ENCODE measurements around the gene FGD5.

The FGD5 gene

DNA sequence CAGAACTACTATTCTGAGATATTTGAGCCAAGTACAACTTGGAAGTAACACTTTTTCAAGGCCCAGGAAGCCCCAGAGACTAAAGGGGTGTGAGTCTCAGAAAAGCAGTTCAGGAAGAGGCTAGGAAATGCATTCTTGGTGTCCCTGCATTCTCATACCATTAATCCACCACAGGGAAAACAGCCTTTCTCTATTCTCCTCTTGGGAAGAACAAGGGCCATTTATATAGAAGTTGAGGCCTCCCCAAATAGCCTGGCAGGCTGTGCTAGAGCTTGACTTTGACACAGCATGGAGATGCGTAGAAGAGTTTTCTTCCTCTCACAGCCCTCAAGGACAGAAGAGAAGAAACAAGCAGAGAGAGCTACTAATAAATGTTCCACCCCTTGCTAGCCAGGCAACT lies 123.1 kb downstream of the FGD5 start:
- no peak for DNase-seq

DNA sequence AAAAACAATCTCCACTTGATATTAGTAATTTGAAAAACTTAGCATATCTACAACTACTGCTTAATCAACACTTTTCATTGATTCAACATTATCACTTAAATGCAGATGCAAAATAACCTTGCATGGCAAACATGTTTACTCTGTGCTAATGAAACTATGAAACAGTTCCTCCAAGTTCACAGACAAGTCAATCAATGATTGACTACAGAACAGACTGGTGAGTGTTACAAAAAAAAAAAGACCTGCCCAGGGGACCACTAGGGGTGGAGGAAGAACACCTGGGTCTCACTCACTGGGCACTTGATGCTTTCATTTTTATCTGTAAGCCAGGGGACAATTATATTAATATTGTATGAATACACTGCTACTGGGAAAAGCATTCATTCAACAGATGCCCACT lies 124.3 kb downstream of the FGD5 start:
- no peak for DNase-seq

DNA sequence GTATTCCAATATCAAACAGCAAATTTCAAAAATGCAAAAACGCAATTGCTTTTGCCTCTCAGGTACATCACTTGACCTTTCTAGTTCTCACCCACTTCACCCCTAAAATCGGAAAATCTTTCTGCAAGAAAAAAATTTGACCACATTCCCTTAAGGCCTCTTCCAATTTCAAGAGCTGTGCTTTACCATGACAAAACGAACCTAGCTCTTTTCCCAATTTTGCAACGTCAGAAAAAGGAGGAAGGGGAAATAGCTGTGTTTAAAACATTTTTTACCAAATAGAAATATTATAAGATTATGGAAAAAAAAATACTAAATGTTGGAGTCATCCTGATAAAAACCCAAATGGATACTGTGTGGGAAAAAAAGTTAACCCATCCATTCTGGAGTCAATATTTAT lies 127.5 kb downstream of the FGD5 start:
- DNase-seq, result no peak

DNA sequence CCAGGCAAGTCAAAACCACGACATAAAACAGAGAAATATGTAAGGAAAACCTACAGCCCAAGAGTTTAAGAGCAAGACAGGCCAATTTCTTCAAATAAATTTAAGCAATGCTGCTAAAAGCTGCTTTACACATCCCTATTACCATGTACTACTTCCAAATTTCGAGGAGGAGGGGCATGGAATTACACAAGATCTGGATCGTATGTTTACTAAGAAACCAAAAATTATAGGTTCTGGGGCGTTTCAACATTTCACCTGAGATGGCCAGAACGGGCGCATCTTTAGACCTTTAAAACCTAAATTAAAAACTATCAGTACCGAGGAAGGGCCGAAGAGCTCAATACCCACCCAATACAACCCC lies 128.0 kb downstream of the FGD5 start:
- no peak for DNase-seq

DNA sequence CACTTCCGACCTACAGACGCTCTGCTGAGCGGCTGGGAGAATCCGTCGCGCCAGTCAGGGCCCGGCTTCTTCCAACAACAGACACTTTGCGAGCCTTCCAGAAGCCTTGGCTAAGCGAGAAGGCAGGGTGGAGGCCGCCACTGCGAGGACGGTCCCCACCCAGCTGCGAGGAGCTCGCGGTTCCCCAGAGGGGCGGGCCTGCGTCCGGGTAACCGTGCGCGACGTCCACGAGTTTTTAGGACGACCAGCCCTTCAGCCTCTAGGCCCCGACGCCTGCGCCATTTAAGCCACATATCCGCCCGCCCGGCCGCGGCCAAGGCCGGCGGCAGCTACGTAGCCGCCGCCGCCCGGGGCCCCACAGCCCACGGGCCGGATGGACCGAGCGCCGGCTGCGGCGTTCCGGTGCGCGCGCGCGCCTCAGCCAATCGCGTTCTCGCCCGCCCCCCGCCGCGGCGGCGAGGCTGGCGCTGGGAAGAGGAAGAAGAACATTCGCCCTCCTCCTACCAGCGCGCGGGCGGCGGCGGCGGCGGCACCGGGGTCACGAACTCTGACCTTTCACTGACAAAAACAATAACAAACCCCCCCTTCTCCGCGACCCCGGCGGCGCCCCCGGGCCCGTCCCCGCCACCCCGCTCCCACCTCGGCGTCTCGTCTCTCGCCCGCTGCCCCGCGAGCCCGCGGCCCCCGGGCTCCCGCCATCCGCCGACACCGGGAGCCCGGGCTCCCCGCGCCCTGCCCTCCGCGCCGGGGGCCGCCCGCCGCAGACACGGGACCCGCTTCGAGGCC lies 128.5 kb downstream of the FGD5 start, which contains the start of gene NR2C2:
NR2C2 (plus strand) TSS at position 484 of the 786 bp plus-strand sequence. CDS start 56,332 bp downstream, outside the sequence.
- peak; percentile 70 for DNase-seq

DNA sequence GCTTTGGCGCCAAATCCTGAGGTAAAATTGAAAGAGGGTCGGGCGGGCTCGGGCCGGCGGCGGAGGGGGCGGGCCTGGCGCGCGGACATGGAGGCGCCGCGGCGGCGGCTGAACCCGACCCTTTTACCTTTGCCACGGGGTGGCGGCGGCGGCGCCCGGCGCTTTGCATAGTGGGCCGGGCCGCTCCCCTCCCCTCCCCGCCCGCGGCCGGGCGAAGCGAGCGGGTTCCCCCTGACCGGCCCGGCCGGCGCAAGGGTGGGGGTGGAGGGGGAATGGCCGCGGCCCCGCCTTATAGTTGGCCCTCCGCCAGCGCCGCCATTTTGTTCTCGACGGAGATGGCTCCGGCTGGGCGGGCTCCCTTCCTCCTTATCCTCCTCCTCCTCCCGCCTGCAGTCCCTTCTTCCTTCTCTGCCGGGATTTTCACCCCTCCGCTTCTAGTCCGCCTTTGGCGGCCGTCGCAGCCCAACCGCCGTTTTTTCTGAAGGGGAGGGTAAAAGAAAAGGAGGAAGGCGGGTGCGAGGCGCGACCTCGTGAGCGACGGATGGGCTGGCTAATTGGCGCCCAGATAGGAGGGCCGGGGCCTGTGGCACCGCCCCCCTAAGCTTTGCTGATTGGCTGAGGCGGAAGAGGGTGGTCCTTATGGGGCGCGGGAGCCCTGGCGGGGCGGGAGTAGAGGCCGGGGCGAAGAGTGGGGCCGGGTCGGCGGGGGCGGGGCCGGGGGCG lies 129.3 kb downstream of the FGD5 start:
- peak; percentile 96 for DNase-seq

DNA sequence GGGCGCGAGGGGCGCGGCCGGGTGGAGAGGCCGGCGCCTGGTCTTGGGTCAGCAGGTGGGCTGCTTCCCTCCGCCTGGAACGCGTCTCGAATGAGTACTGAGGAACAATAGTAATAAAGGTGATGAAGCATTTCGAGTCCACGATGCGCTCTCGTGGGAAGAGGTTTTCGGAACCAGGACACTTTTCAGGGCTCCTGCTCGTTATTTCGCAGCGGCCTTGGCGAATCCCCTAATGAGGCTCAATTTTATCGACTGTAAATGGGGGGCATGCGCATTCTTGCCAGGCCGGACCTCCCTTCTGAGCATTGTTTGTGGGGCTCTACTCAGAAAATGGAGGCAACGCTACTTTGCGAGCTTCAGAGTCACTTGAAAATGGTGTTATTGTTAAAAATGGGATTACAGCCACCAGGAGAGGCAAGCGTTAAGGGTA lies 129.9 kb downstream of the FGD5 start:
- DNase-seq, result no peak

DNA sequence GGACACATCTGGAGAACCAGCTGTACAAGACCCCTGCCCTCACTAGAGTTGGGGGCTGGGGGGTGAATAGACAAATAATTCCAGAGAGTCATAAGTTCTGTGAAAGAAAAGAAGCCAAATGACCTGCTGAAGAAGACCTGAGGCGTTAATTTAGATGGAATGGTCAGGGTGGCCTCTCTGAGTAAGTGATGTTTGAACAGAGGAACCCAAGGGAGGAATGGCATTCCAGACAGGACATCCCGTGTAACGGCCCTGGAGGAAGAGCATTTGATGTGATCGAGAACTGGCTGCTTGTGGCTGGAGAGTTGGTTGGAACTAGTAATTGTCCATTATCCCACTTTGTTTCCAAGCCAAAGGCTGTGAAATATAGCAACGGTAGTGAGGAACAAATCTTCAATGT lies 130.4 kb downstream of the FGD5 start:
- no peak for DNase-seq

DNA sequence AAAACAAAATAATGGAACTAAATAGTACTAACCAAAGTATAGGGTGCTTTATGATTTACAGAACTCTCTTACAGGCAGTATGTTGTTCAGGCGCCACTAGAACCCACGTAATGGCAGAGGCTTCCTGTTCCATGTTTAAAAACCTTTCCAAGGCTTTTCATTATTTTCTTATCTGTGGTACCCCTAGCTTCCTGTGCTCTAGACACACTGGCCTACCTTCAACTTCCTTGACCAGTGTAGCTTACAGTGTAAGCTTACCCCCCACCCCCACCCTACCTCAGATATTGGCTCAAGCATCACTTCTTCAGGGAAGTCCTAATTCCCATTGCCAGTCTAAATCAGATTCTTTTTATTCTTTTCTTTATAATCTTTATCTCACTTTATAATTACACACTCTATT lies 131.5 kb downstream of the FGD5 start:
- DNase-seq, result no peak

DNA sequence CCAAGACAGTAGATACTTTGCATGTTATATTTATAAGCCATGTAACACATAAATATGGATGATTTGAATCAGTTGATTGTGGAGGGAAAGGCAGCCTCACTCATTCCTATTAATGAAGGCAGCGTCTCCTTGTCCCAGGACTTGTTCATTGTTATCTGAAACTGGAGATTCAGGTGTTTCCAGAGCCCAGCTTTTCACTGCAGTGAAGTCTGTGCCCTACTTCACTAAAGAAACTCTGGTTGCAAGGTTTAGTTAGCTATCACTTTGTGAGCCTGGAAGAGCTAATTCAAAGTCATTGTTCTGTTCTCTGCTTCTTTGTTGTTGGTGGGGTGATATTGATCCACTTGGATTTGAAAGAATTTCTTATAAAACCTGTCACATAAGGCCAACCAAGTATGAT lies 138.4 kb downstream of the FGD5 start:
- DNase-seq, result no peak

DNA sequence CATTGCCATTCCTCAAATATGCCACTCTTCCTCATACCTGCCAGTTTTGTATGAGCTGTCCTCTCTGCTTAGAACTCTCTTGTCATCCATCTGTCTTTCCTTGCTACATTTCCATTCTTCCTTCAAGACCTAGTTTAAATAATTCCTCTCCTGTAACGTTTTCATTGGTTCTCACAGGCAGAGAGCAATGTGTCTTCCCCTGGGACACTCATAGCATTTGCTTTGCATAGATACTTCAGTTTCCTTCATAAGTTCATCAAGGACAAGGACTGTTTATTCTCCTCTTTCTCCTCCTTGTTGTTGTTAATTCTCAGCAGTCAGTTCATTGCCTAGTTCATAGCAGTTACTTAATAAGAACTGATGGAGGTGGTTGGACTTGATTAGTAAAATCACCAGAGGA lies 139.2 kb downstream of the FGD5 start:
- no peak for DNase-seq

DNA sequence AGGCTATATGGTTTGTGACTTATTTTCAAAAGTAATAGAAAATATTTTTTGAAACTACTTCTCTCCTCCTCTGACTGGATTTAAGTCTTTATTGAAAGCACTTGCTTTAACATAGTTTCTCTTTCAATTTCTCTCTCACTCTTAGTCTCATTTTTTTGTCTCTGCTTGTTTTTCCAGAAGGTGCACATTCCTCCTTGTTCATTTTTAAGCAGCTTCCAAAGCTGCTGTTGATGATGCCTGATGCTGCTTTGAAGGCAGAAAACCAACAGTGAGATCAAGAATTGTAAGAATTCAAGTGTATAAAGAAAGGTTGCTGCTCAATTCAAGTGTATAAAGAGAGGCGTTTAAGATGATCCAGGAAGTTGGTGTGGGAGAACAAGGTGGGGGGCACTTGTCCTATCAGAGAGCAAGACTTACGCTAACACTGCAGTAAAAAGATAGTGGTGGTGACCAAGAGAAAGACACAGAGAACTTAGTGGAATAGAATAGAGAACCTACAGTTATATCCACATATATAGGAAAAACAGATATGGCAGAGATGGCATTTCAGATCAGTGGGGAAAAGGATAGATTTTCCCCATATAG lies 140.7 kb downstream of the FGD5 start:
- no peak for DNase-seq

DNA sequence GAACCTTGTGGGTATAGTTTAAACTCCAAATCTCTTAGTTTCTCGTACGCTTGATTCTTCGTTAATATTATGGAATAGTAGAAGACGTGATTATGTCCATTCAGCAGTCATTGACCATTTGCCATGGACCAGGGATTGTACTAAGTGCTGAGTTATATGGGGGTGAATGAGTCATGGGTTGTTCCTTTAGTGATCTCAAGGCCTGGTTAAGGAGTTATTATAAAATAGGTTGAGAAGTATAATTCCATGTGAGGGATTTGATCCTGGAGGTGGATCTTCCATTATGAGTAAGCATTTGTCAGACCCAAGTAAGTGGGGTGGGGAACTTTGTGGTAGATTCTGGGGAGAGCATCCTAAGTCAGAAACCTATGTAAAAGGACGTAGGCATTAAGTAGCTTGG lies 144.0 kb downstream of the FGD5 start:
- DNase-seq, result no peak

DNA sequence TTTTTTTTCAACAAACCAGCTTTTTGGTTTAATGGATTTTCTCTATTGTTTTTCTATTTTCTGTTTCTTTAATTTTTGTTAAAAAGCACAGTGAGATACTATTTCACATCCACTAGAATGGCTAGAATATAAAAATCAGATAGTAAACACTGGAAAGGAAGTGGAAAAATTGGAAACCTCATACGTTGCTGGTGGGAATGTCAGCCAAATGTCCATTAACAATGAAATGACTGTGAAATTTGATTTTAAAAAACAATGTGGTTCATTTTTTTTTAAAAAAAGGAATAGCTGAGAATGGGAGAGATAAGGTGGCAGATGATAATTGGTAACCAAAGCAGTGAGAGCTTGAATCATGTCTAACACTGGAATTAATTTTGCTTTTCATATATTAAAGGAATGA lies 148.5 kb downstream of the FGD5 start:
- no peak for DNase-seq

DNA sequence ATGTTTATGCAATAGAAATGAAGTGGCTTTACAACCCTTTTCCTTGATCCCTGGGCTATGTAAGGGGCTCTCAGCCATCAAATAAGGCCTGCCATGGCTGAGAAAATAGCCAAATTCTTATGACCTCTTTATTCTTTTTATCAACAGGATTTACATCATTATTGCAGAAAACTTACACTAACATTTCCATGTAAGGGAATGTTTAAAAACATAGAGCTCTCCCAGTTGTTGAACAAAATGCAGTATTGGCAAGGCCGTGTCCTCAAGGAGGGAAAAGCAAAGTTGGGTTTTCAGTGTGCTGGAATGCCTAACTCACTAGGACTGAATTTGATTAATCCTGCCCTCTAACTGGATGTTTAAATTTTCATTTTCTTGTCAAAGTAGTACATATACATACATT lies 150.9 kb downstream of the FGD5 start:
- DNase-seq, result no peak

DNA sequence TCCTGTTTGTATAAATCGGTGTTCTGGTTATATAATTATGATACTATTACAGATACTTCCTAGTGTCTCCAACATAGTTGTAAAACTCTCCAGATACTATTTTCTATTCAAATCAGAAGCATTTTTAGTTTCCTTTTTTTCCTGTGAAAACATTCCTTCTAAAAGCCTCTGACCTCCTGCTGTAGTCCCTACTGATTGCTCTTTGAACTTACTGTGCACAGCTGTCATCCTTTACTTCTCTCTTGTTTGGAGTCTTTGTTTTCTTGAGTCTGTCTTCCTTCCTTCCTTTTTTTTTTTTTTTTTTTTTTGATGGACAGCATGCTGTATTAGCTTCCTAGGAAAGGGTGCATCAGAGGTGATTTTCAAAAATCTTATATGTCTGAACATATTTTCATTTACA lies 157.6 kb downstream of the FGD5 start:
- no peak for DNase-seq

DNA sequence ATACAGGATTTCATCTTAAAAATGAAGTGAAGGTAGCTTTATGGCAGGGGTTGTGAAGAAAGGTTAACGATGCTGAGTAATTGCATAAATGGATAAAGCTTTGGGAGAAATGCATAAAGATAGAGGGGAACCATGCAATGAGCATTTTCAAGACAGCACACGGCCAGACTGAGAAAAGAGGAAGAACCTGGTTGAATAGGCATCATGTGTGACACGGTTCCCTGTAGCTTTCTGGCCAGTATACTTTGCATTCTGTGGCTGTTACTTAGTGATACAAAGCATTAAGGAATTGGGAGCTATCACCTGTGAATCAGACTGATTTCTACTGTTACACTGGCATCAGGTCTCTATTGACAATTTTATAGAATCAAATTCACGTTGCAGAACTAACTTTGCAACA lies 161.9 kb downstream of the FGD5 start:
- DNase-seq, result no peak

Data from NCI-H510A treated with DMSO at 0.1 percent for 48 hours (cell line).